ENCODE measurements around the gene DIO2.
A peak's percentile ranks its signal among the peaks of the same experiment; 100 is the strongest.

DNA sequence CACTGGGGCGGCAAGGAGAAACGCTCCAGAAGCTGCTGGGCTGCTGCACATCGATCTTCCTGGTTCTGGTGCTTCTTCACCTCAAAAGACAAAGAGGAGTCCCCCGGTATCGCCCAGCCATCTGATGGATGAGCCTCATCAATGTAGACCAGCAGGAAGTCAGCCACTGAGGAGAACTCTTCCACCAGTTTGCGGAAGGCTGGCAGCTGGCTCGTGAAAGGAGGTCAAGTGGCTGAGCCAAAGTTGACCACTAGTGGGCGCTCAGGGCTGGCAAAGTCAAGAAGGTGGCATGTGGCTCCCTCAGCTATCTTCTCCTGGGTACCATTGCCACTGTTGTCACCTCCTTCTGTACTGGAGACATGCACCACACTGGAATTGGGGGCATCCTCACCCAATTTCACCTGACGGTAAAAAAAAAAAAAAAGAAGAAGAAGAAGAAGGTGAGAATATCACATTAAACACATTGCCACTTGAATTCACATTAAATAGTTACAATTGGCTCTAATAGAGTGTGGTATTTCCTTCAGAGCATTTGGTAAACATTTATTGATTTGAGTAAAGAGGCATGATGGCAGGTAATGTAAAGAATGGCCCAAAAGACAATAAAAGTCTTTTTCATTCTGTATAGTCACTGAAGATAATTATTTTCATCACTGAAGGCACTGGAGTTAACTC, 8.3 kb downstream of the DIO2 start:
- TF ChIP-seq CTCF (IDR thresholded peaks at IDR 0.05; ENCODE audit: borderline replicate concordance, extremely low read depth, low read length, poor library complexity, severe bottlenecking) (peak; percentile 49), EZH2 (IDR thresholded peaks at IDR 0.05; ENCODE audit: borderline replicate concordance, low read depth, low read length, severe bottlenecking) (no peak)

All from DND-41 (cell line).